GM18858 (cell line): ENCODE results near the gene OR56B4.
"Not testable (repeated sequence)": the region's sequence is repeated elsewhere in the genome, so short reads cannot be mapped to it uniquely, and the experiment has no call there.

Experiments used
- ATAC-seq: cut with Tn5 transposase; IDR thresholded peaks from one replicate; pipeline ENCODE4 v1.9.1; 2021; ENCODE audit not compliant: unreplicated experiment

The OR56B4 gene, protein sequence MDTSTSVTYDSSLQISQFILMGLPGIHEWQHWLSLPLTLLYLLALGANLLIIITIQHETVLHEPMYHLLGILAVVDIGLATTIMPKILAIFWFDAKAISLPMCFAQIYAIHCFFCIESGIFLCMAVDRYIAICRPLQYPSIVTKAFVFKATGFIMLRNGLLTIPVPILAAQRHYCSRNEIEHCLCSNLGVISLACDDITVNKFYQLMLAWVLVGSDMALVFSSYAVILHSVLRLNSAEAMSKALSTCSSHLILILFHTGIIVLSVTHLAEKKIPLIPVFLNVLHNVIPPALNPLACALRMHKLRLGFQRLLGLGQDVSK

DNA sequence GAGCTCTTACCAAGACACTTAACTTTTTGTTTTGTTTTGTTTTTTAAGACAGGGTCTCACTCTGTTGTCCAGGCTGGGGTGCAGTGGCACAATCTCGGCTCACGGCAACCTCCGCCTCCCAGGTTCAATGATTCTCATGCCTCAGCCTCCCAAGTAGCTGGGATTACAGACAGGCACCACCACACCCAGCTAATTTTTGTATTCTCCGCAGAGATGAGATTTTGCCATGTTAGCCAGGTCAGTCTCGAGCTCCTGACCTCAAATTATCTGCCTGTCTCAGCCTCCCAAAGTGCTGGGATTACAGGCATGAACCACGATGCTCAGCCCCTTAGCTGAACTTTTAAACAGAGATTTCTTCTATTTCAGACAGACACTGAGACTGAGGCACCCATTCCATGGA, at the start of gene OR56B4:
Gene OR56B4 (plus strand): TSS at position 301 of the 400 bp plus-strand sequence. CDS start 95 bp downstream, at position 396.
- not testable (repeated sequence) for ATAC-seq

- no peak for ATAC-seq
Observed at GRCh38 chr11:6061475-6061874, 46.0 kb upstream of the OR56B4 start.

DNA sequence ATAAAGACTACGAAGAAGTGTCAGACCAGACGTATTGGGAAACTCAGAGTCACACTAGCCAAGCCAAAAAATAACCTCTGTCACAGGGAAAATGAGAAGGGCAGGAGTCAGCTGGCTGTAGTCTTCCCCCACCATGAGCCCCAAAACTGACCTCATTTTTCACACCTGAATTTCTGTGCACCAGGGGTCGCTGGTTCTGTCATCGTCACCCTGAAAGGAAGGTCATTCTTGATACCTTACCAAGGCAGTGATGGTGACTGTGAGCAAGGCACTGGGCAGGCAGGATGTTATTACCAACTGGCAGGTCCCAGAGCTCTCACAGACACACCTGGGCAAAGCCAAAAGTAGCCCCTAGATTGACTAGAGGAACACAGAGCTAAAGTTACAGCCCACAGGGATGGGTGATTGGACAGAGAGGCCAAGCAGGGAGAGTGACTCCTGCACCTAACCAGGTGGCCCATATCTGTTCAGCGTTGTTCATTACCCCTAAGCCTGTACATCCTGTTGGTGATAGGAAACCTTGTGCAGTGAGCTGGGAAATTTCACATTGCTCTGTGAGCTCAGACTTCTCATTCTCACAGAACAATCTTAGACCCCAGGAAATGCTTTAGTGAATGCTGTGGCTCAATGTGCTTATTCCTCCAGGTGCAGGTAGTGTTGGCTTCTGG, 44.7 kb upstream of the OR56B4 start:
- no peak for ATAC-seq

DNA sequence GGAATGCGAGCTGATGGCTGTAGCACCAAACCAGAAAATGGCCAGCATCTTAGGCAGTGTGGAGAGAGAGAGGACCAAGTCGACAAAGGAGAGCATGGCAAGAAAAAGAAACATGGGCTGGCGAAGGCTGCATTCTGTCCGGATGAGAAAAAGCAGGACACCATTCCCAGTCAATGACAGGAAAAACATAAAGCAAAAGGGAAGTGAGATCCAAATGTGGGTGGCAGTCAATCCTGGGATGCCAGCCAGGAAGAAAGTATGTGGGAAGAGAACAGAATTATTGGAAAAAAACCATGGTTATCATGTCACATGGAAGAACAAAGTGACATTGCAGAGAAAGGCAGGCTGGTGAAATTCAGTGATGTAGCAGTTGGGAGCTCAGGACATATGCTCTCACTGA, 40.0 kb upstream of the OR56B4 start:
- ATAC-seq = no peak

- not testable (repeated sequence) for ATAC-seq
Observed at GRCh38 chr11:6076443-6076842, 31.0 kb upstream of the OR56B4 start.

- ATAC-seq = no peak
Observed at GRCh38 chr11:6077723-6078122, 29.8 kb upstream of the OR56B4 start.

GRCh38 chr11:6079463-6079862, 28.0 kb upstream of the OR56B4 start:
- ATAC-seq = no peak

DNA sequence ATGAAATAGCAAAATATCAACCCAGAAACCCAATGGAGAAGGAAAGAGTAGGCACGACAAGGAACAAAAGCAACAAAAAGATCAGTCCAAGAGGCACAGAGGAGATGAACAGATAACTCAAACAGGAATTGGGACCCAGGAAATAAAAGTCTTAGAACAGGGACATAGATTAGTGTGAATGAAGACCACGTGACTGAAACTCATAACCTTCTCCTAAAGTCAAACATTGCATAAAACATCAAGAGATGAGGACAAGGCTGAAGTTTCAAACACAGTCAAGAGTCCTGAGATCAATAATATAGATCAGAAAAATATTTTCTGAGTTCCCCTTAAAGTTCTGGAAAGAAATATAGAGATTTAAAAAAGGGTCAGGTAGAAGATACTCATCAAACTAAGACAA, 24.4 kb upstream of the OR56B4 start:
- no peak for ATAC-seq

GRCh38 chr11:6084587-6084986, 22.9 kb upstream of the OR56B4 start:
- ATAC-seq = no peak

GRCh38 chr11:6094186-6094585, 13.3 kb upstream of the OR56B4 start:
- no peak for ATAC-seq

DNA sequence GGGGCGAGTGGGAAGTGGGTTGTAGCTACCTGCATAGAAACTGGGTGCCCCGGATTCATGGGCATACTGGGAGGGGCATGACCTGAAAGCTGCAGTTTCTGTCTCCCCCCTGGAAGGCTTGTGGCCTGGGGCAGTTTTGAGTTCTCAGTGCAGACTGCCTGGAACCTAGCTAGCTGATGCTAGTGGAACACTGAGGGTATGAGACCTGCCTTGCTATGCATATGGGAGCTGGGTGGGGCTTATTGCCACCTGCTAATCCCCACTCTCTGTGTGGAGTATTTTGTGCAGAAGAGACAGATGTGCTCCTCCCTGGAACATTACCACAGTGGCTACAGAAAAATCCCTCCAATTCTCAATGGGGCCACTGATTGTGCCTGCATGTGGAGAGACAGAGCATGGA, 11.7 kb upstream of the OR56B4 start:
- no peak for ATAC-seq

GRCh38 chr11:6096417-6096816, 11.1 kb upstream of the OR56B4 start:
- ATAC-seq = no peak

DNA sequence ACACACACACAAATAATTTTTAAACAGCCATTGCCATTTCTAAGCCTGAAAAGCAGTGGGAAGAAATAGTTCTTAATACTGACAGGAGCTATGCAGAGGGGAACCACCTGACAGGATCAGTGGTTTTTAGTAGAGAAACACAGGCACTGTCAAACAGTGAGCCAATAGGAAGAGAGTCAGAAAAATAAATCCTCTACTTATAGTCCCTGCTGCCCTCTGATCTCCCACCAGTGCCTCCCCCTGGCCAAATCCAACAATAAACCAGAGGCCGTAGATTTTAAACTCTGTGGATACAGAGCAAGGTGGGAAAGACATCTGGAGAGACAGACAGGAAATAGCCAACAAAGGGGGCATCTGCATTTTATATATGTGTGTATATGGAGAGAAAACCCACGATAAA, 7.9 kb upstream of the OR56B4 start:
- no peak for ATAC-seq

- no peak for ATAC-seq
Observed at GRCh38 chr11:6110011-6110410, 2.5 kb downstream of the OR56B4 start.

DNA sequence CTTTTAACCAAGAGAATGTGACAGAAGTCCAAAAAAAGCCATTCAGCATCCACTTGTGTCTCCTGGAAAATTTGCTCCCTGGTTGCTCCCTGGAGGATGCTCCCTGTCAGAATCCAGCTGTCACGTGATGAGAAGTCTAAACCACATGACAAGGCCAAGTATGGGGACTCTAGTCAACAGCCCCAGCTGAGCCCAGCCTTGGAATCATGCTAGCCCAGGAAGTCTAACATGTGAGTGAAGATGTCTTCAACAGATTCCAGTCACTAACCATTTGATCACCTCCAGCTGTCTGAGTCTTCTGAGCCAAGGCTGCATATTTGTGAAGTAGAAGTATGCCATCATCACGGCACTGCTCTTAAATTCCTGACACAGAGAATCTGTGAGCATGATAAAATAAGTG, 4.2 kb downstream of the OR56B4 start:
- no peak for ATAC-seq

- no peak for ATAC-seq
Observed at GRCh38 chr11:6116638-6117037, 9.2 kb downstream of the OR56B4 start.

DNA sequence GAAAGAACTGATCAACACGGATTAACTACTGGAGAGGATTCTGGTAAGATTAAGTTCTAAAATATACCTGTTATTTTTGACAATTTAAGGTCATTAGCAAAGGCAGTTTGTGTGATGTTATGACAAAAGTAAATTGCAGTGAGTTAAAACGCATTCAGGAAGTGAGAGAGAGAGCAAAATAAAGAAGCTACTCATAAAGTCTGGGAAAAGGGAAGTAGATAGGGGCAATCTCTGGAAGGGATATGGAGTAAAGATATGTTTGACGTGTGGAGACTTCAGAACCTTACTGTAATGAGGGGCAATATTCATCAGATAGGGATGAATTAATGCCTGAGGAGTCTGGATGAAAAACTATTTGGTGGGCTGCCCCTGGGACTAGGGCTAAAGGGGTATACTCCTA, 16.8 kb downstream of the OR56B4 start:
- ATAC-seq = no peak

DNA sequence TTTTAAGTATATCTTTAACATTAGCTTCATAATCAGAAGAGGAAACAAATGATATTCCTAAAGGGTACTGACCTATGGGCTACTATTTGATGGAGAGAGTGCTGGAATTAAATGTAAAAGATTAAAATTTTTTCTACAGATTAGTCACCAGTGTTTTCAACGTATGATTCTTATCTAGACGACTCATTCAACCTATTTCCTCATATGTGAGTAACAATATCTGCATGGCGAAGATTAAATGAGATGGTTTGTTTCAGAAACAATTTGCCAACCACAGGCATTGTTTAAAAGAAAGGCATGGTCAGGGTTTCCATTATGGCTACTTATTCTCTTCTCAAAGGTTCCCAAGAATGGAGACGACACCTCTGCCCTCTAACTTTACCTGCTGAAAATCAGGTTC, 20.4 kb downstream of the OR56B4 start:
- no peak for ATAC-seq

- ATAC-seq = no peak
Observed at GRCh38 chr11:6129011-6129410, 21.5 kb downstream of the OR56B4 start.

DNA sequence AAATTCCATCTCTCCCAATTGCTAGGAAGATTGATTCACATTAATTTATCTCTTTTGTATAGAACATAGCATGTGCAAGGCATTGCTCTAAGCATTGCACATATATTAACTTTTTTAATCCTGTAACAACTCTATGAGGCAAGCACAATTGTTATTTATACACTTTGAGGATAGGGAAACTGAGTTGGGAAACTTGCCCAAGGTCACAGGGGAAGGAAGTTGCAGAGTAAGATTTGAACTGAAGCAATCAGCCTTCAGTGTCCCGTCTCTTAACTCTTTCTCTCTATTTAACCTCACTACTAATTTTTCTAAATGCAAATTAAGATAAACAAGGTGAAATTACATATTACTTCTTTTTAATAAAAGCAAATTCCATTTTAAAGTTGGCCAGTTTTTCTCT, 22.2 kb downstream of the OR56B4 start:
- no peak for ATAC-seq

- ATAC-seq = no peak
Observed at GRCh38 chr11:6132431-6132830, 24.9 kb downstream of the OR56B4 start.

DNA sequence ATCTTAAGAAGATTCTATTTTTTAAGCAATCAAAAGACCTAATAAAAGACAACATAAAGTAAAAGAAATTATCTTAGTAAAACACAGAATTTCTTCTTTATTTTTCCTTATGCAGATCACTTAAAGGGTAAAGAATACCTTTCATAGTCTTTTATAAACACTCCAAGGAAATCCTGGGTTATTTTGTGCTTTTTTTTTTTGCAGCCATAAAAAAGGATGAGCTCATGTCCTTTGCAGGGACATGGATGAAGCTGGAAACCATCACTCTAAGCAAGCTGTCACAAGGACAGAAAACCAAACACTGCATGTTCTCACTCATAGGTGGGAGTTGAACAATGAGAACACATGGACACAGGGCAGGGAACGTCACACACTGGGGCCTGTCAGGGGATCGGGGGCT, 28.5 kb downstream of the OR56B4 start:
- not testable (repeated sequence) for ATAC-seq

GRCh38 chr11:6142936-6143335, 35.5 kb downstream of the OR56B4 start:
- ATAC-seq = no peak
